ENCODE results near the gene CETN1.

Gene CETN1

DNA sequence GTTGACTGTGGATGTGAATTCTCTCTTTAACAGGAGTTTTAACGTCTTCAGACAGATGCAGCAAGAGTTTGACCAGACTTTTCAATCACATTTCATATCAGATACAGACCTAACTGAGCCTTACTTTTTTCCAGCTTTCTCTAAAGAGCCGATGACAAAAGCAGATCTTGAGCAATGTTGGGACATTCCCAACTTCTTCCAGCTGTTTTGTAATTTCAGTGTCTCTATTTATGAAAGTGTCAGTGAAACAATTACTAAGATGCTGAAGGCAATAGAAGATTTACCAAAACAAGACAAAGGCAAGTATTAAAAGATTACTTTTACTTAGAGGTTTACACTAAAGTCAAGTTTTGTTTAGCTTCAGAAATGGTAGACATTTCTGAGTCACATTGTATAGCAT is 47.1 kb downstream of the CETN1 start:
- no peak for DNase-seq

DNA sequence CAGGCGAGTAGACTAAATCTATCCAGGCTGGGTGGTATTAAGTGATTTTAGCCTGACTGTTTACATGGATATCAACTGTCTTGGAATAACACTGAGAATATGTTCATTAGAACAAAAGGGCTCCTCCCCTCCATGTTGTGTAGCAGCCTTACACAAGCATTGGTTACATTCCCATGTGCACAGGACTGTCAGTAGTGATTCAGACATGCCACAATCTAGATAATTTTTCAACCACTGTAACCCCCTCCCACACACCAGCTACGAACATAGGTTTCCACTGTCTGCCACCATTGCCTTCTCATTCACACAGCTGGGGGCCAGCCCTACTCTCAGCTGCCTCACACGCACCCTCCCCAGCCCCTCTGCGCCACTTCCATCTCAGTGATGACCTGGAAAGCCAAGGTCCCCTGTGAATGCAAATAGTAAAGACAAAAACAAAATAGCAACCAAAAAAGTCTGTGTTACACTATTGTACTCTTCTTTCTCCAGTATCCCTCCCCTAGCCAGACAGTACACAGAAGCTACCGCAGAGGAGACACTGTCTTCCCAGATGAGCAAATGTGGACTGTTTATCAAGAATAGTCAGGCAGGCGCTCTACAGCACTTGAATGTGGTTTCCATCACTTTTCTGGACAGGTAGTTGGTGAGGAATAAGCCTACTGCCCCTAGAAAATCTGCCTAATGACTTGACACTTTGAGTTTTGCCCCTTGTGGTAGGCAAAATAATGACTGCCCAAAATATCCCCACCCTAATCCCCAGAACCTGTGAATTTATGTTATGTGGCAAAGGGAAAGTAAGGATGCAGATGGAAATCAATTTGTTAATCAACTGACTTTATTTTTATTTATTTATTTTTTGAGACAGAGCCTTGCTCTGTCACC is 49.3 kb downstream of the CETN1 start:
- DNase-seq, result no peak

DNA sequence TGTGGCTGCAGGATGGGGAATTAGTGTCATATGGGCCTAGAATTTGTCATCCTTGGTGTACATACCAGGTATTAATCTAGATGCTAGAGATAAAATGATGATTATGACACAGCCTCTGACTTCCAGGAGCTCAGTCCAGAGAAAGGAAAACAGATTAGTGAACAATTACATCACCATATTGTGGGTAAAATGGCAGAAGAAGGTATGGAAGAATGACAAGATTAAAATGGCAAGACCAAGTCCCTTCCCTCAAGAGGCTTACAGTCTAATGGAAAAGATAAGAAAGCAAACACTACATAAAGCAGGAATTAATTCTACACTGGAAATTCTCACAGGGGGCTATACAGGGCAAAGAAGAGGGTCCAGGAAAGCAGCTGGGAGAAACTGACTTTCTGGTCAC is 51.4 kb downstream of the CETN1 start:
- DNase-seq, result no peak
